SIG-M5 (cell line): ENCODE measurements around the gene ACTR3.

Source experiments
- DNase-seq: peaks from one replicate; lab custom pipeline; 2025; lab: John Stamatoyannopoulos, UW

The ACTR3 gene

DNA sequence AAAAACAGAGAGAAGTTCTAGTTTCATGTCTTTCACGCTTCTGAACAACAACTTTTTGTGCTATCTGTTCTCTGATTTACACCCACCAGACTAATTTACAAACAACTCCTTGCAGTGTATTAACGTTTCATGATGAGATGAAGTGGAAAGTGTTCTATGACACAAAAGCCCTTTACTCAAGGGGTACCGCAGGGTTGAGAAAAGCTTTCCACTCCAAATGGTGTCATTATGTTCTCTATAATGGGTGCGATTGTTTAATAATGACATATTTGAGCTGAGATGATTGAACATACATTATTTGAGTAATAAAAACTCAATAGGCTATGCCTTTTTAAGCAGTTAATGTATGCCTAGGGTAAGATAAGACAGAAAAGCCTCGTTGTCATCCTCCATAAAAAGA, 76.3 kb downstream of the ACTR3 start:
- no peak for DNase-seq

DNA sequence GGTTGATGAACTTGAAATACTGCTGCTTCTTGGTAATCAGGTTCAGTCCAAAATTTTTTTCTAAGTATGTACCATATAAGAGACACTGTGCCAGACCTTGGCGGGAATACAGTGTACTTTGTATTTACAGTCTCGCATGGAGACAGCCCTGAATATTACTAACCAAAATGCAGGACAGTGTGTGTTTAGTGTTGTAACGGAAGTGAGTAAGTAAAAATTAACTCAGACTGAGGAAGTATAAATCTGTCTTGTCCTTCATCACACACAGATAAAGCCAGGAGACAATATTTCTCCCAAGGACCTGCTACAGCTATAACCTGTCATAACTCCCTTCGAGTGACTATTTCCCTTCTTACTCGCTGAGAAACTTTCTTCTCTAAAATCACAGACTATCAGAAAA, 76.9 kb downstream of the ACTR3 start:
- DNase-seq = no peak

DNA sequence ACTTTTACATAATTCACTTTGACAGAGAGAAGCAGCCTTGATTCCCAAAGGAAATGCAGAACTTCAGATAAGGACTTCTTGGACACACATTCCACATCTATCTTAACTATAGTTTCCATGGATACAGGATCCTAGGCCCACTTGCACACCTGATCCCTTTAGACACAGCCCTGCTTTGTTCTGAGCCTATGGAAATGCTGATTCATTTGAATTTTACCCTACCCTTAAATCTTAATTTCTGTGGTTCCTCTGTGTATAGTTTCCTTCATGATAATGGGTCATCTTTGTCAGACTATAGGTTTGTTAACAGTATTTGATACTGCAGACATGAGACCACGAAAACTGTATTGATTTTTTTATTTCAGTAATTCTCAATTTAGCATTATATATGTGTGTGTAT, 77.4 kb downstream of the ACTR3 start:
- DNase-seq = no peak

DNA sequence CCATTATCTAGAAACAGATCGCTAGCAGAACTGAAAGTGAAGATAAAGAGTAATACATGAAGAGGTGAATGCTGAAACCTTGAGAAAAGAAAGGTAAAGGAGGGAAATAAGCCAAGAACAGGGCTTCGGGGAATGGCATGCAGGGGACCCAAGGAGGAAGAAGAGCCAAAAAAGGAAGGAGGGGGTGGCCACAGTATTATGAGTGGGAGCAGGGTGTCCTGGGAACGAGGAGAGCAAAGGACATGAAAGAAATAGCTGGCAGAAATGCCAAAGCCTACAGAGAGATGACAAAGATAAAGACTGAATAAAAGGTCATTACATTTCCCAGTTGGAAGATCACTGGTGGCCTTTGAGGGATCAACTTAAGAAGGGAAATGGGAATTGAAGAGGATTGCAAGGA, 82.9 kb downstream of the ACTR3 start:
- DNase-seq = no peak

DNA sequence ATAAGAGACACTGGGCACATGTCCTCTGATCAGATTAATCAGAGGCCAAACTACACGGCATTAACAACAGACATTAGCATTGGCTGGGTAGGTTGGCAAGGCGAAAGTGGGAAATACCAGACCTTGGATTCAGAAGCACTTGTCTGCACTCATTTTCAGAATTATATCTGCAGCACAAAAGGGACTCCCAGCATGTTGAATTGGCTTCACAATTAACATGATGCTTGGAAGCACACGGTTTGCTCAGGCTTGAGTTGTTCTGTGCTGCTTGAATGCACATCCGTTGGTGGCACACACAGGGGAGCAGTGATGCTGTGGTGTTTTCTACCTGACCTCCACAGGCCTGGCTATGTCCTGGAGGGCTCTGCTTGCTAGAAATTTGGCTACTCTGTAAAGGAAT, 83.9 kb downstream of the ACTR3 start:
- DNase-seq = no peak

DNA sequence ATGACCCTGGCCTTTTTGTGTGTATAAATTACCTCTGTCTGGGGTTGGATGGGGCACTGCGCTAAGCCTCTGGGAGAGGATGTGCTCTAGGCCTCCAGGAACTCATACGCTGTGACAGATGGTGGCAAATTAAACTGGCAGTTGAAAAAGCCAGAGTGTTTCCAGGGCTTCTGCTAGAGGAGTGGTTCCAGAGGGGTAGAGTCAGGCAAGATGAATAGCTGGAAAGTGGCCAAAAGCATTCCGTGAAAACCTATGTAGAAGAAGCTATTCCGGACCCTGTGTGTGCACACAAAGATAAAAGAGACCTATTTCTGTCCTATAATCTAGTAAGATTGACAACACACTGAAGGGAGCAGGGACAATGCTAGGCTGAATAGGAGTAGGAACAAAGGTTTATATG, 84.8 kb downstream of the ACTR3 start:
- no peak for DNase-seq

DNA sequence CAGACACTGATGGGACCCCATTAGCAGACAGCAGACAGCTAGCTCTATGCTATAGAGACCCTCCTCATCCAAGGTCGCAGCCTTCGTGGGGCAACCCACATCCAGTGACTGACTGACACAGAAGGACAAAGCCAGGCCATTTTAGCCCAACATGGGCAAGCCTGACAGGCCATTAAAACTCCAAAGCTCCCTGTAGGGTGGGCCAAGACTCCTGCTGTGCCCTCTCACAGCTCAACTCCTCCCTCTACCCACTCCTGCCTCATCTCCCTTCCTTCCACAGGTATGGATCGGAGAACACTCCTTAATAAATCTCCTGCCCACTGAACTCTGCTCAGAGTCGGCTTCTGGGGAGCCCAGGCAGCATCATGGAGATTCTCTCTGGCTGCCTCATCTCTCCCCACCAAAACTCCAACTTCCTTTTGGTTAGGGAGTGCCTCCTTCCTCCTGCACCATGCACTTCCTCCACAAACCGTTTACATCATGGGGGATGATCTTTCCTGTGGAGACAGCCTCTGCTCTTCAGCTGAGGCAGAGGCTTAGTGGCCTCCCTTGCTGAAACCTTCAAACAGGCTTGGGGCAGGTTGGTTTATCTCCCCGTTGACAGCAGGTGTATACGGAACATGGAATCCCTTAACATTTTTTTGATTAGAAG, 86.5 kb downstream of the ACTR3 start:
- no peak for DNase-seq

DNA sequence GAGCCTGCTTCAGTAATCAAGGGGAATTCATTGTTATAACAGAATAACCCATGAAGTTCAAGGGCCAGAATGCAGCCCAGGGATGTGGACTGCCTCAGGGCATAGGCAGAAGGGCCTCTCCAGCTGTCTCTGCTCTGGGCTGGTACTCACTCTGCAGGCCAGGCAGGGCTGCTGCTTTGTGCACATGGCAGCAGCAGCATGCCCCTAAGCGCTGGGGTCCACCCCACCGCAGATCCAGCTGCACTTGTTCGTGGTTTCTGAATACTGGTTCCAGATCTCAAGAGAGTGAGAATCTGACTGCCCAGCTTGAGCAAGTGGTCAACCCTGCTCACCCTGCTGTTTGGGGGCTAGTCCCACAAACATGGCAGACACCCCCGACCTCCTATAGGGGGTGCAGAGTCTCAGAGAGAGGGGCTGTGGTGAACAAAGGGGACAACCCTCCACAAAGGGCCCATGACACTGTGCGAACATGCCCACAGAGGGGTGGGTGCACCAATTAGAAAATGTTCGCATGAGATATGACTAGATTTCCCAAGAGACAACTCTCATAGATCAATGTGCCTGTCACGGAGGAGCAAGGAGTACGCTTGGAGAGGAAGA, 87.3 kb downstream of the ACTR3 start:
- no peak for DNase-seq

DNA sequence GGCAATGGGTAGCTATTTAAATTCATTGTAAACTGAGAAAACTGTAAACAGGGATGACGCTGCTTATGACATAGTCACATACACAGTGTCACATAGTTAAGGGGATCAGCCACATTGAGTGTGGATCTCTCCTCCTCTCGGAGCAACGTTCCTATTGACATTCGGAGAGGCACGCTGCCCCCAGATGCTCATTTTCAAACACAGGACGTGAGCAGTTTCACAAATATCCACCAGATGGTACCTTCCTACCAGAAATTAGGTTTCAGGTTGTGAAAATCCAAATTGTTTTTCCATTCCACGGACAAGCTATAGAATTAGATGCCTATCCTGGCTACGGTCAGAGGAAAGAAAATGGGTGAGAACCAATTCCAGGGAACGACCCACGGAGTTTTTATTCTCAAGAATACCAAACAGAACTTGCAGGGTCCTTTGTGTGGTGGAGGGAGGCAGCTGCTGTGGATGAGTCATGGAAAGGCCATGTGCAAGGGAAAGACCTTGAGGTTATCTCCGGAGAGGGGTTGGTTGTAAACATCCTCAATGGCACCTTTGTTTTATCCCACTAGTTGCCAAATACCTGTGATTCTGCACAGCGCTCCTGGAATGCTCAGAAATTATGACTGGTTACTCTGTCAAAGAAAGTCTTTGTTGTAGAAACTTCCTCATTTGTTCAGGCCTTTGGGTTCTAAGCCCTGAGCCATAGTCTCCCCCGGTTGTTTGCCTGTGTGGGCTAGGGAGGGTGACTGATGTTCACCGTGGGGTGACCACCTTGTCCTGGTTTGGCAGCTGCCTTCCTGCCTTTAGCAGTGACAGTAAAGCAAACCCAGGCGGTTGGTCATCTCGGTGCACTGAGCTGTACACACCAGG, 88.0 kb downstream of the ACTR3 start:
- DNase-seq = no peak

DNA sequence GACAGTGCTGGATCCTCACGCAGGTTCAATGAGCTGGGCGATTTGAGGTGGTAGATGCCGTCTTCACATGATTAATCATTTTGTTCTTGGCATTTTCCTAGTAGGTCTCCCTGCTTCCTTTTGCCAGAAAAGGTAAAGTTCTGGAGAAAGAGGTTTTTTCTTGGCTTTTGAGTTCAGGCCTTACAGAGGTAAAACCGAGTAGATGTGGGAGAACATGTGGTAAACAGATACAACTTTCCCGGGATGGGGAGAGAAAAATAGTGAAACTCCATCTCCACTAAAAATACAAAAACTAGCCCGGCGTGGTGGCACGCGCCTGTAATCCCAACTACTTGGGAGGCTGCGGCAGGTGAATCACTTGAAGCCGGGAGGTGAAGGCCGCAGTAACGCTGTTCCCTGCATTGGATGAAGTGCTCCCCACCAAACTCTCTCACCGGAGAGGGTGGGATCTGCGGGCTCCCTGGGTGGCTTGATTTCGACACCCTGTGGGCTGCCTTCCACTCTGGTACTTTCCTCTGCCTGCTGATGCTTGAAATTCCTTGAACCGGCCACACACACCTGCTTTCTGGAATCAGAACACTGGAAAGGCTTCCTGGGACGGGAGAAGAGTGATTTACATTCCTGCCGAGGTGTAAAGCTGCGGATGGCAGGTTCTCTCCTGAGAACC, 88.8 kb downstream of the ACTR3 start:
- no peak for DNase-seq

DNA sequence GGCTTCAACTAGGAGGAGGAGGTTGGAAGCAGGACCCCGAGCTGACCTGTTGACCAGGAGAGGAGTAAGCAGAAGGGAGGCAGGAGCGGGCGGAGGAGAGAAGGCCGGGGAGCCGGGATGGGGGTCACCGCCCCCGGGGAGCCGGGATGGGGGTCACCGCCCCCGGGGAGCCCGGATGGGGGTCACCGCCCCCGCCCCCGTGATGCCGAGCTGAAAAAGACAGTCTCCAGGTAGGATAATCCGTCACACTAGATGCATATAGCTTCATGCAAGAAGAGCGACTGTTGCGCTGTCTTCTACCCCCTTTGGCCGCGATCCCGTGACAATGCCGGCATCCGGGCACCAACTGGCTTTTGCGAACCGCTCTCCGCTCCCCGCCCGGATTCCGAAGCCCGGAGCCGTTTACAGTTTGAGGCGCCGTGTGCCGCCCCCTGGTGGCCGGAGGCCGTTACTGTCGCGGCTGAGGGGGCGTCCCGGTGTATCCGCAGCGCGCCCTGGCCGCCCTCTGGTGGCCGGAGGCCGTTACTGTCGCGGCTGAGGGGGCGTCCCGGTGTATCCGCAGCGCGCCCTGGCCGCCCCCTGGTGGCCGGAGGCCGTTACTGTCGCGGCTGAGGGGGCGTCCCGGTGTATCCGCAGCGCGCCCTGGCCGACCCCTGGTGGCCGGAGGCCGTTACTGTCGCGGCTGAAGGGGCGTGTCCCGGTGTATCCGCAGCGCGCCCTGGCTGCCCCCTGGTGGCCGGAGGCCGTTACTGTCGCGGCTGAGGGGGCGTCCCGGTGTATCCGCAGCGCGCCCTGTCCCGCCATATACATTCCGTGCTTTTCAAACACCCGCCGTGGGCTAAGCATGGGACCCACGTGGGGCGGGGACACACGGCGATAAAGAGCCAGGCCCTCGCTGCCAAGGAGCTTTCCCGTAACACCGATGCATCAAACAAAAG, 89.6 kb downstream of the ACTR3 start:
- no peak for DNase-seq

DNA sequence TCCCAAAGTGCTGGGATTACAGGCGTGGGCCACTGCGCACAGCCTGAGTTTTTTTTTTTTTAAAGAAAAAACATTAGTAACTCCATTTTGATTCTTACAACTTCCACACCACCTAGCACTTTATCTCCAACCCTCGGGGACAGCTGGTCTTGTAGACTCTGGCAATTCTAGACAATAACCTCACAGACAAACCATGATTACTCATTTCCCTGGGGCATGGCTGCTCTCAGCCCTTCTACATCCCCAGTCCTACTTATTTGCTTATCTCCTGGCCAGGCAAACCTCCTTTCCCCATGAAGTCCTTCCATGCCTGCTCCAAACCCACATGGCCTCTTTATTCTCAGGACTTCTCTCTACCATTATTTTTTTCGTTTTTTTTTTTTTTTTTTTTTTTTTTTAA, 91.1 kb downstream of the ACTR3 start:
- DNase-seq = no peak

DNA sequence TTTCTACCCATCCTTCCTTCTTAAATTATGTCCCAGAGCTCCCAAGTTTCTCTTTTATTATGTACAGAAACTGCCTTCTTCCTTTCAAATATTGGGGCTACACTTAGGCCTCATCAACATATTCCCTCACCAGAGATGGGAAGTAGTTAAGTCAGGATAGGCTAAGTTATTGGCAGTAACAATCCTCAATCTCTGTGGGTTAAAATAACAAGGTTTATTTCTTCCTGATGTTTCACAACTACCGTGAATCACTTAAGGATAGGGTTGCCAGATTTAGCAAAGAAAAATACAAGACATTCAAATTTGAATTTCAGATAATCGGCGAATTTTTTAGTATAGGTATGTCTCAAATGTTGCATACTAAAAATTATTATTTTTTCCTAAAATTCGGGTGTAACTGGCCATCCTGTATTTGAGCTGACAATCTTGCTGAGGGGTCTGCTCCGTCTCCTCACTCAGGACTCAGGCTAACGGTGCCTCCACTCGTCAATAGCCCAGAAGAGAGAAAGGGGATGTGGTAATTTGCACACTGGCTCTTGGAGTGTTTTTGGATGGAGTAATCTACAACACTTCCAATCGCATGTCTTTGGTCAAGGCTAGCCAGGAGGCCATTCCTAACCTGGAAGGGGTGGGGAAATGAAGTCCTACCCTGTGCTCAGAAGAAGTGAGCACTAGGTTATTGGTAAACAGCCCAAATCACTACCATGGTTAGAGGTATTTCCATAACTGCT, 91.7 kb downstream of the ACTR3 start:
- no peak for DNase-seq

DNA sequence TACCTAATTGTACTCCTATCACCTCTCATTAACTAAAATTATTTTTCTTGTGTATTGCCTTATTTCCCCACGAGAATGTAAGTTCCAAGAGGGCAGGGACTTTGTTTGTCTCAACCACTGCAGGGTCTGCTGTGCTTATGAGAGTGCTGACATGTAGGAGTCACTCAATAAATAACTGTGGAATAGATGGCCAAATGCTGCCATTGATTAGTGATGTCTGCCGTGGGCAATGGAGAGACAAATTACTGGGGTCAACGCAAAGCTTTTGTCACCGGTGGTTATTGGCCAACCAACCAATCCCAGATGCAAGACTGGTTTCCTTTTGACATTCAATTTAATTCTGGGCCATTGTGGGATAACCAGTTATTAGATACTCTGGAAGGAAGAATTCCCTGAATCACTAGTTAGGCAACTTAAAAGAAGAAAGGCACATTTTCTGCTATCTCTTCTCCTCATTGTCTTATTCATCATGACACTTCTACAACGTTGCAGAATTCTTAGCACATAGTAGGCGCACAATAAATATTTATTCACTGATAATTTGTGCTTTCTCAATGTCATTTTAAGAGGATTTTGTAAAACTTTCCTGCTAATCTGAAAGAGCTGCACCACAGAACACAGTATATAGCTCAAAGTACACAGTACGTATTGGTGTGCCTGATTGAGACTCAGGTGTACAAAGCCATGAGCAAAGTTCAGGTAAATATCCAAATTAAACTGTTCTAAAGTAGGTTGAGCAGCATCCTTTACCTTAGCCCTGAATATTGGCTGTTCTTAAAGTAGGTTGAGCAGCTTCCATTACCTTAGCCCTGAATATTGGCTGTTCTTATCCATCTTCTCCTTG, 95.9 kb downstream of the ACTR3 start:
- no peak for DNase-seq

DNA sequence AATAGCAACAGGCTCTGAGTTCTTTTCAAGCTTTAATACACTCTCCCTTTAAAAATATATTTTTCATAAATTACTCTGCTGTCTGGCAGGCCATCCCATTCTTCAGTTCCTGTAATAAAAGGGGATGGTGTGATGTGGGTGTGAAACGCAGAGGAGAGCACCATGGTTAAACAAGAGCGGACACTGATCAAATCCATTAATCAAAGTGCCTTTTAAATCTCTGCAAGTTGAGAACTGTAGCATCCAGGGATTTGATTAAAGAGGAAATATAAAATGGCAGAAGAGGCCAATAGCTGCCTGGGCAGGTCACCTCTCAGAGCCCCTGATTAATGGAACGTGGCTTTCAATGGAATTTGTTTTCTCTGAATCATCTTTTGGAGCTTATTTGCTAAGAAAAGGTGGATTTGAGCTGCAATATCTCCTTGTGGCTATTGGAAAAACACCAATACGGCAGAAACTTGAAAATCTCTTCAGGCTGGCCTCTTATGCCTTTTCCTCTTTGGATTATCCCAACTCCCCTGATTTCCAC, 96.9 kb downstream of the ACTR3 start:
- DNase-seq = no peak

DNA sequence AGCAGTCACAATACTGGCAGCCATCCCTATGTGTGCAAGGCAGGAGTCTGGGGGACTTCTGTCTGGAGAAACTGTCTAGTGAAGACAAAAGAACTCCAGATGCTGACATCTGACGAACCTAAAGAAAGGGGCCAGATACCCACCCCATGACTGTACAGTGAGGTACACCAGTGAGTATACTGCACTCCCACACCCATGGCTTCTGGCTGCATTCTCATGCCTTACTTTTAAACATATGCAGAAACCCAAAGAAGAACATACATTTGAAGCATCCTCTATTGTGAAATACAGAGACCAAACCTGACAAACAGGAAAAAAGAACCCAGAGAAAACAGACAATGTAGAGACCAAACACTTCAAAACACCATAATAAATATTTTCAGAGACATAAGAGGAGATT, 102.2 kb downstream of the ACTR3 start:
- DNase-seq = no peak

DNA sequence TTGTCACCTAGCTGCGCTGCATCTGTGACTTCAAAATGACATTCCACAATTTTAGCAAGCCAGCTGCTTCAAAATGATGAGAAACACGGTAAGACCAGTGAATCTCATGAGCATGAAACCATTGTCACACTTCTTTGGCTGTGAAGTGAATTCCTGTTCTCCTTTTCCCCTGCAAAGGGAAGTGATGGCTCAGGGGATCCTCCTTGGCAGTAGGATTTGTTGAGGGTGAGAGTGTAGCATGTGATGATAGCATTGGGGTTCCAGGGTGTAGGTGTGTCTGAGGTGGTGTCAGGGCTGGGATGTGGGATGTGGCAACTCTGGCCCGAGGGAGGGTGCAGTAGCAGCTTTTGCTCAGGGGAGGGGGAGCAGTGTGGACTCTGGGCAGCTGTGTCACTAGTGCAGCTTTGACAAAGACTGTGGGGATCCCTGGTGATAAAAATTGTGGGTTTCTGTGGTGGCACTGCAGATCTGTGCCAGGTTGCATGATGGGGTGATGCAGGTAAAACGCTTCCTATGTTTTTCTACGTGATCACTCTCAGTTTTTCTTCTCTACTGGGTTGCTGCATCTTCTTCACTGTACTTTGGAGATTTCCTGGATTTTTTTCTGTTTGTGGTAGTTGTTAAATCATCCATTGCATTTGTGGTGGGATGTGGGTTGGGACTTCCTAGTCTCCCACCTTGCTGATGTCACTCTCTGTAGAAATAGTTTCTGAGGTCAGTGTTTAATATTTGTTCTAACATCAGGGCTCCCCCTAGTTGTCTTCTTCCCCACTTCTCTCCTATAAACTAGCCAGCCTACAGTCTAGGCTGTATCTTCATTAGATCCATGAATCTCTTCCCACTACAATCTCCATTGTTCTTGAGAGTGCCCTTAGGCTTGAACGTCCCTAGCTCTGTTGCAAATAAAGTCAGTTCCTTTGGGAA, 107.0 kb downstream of the ACTR3 start:
- DNase-seq = no peak

DNA sequence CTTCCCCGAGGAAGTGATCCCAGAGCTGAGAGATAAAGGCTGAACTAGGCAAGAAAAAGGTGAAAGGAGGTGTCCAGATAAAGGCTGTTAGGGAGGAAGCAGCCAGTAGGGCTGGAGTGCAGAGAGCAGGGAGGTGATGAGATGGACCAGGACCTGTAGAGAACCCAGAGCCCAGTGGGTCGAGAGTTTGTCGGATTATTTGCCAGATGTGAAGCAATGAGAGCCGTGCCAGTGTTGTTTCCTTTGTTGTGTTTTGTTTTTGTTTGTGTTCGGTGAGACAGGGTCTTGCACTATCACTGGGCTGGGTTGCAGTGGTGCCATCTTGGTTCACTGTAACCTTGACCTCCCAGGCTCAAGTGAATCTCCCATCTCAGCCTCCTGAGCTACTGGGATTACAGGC, 111.3 kb downstream of the ACTR3 start:
- DNase-seq = no peak

DNA sequence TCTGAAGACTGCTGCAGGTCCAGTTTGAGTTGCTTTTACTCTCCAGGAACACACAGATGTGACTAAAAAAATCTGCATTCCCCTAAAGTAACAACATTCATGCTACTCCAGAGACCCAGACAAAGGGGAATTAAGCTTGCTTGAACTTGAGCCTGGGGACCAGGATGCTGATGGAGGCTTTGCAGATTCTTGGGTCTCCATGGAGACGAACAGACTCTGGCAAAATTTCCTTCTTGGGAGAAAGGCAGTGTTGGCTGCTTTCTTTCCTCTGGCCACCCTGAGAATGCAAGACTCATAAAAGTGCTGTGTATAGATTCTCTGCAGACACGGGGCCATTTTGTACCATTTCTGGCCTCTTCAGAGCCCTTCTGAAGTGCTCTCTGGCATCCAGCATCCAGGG, 112.0 kb downstream of the ACTR3 start:
- DNase-seq = no peak
